Uterus (tissue), 2 donors: ENCODE results near the gene ZNF679.
"Not testable (repeated sequence)": the region's sequence is repeated elsewhere in the genome, so short reads cannot be mapped to it uniquely, and the experiment has no call there.

Experiments
- POLR2A ChIP-seq, 2 donors: fragments of 450-650 bp; IDR thresholded peaks; one replicate each; pipeline ENCODE4 v1.6.1; 2016; ENCODE audit warnings: antibody characterized with exemption in 2 of 2, mild to moderate bottlenecking in 1 of 2, moderate library complexity in 1 of 2
- TF ChIP-seq, protein P1 (sequence below), 4 experiments: fragments of 200-600 bp in 2 of 4; fragments of 450-650 bp in 2 of 4; sonication (generic) in 2 of 4; IDR thresholded peaks; one replicate each; pipeline ENCODE4 v1.5.1; 2016 to 2019; ENCODE audit warnings: antibody characterized with exemption in 4 of 4, mild to moderate bottlenecking in 2 of 4, moderate library complexity in 1 of 4

DNA sequence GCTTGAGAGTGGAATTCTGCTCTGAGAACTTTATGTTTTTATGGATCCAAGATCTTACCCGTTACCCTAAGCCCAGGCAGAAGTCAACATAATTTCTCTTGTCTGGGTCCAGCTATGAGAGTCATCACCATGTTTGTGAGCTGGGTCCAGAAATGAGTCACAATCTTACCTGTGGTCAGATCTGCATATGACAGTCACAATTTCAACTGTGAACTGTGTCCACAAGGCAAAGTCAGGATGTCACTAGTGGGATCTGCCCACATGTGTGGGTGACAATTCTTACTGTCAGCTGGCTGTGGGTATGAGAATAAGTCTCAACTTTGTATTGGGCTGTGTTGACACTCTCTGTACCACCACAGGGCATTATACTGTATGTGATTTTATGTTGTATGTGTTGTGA, 69.1 kb downstream of the ZNF679 start:
- TF ChIP-seq, protein P1, sequence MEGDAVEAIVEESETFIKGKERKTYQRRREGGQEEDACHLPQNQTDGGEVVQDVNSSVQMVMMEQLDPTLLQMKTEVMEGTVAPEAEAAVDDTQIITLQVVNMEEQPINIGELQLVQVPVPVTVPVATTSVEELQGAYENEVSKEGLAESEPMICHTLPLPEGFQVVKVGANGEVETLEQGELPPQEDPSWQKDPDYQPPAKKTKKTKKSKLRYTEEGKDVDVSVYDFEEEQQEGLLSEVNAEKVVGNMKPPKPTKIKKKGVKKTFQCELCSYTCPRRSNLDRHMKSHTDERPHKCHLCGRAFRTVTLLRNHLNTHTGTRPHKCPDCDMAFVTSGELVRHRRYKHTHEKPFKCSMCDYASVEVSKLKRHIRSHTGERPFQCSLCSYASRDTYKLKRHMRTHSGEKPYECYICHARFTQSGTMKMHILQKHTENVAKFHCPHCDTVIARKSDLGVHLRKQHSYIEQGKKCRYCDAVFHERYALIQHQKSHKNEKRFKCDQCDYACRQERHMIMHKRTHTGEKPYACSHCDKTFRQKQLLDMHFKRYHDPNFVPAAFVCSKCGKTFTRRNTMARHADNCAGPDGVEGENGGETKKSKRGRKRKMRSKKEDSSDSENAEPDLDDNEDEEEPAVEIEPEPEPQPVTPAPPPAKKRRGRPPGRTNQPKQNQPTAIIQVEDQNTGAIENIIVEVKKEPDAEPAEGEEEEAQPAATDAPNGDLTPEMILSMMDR (IDR thresholded peaks at IDR 0.05) = not testable (repeated sequence)
- TF ChIP-seq POLR2A (IDR thresholded peaks at IDR 0.05) = not testable (repeated sequence)
